HG03521 (cell line): ENCODE results near the gene ZNF516.
A peak's percentile ranks its signal among the peaks of the same experiment; 100 is the strongest.

Source experiments
- ATAC-seq: cut with Tn5 transposase; IDR thresholded peaks from one replicate; pipeline ENCODE4 v1.9.1; 2021; ENCODE audit warnings: mild to moderate bottlenecking, moderate library complexity; ENCODE audit not compliant: unreplicated experiment

ZNF516 gene

GRCh38 chr18:76369791-76370190 lies 125.3 kb downstream of the ZNF516 start:
- ATAC-seq: no peak

GRCh38 chr18:76368976-76369375 lies 126.1 kb downstream of the ZNF516 start:
- no peak for ATAC-seq

- no peak for ATAC-seq
Observed at GRCh38 chr18:76368271-76368670, 126.8 kb downstream of the ZNF516 start.

GRCh38 chr18:76367168-76368125 lies 127.6 kb downstream of the ZNF516 start:
- no peak for ATAC-seq

- ATAC-seq: no peak
Observed at GRCh38 chr18:76365561-76365960, 129.5 kb downstream of the ZNF516 start.

GRCh38 chr18:76364282-76365259 lies 130.5 kb downstream of the ZNF516 start:
- ATAC-seq: peak; percentile 73

GRCh38 chr18:76363436-76364120 lies 131.5 kb downstream of the ZNF516 start:
- ATAC-seq: no peak

- ATAC-seq: no peak
Observed at GRCh38 chr18:76362676-76363075, 132.4 kb downstream of the ZNF516 start.

GRCh38 chr18:76361219-76361618 lies 133.8 kb downstream of the ZNF516 start:
- ATAC-seq: no peak

GRCh38 chr18:76359909-76360308 lies 135.1 kb downstream of the ZNF516 start:
- no peak for ATAC-seq

- no peak for ATAC-seq
Observed at GRCh38 chr18:76358774-76359173, 136.3 kb downstream of the ZNF516 start.

GRCh38 chr18:76357585-76358260 lies 137.3 kb downstream of the ZNF516 start:
- no peak for ATAC-seq

- no peak for ATAC-seq
Observed at GRCh38 chr18:76357174-76357573, 137.9 kb downstream of the ZNF516 start.

GRCh38 chr18:76356666-76357065 lies 138.4 kb downstream of the ZNF516 start:
- no peak for ATAC-seq

GRCh38 chr18:76354348-76354747 lies 140.7 kb downstream of the ZNF516 start:
- no peak for ATAC-seq

GRCh38 chr18:76353500-76353899 lies 141.5 kb downstream of the ZNF516 start:
- no peak for ATAC-seq

GRCh38 chr18:76353046-76353445 lies 142.0 kb downstream of the ZNF516 start:
- no peak for ATAC-seq

- no peak for ATAC-seq
Observed at GRCh38 chr18:76351961-76352581, 143.0 kb downstream of the ZNF516 start.

- ATAC-seq: no peak
Observed at GRCh38 chr18:76350134-76351025, 144.7 kb downstream of the ZNF516 start.
